HG02798 (cell line): Measurements from ENCODE around the gene TCOF1.
"Not testable (repeated sequence)": the region's sequence is repeated elsewhere in the genome, so short reads cannot be mapped to it uniquely, and the experiment has no call there.

Experiments
- ATAC-seq: cut with Tn5 transposase; IDR thresholded peaks from one replicate; pipeline ENCODE4 v1.9.1; 2021; ENCODE audit warnings: mild to moderate bottlenecking; ENCODE audit not compliant: unreplicated experiment, poor library complexity

The TCOF1 gene

DNA sequence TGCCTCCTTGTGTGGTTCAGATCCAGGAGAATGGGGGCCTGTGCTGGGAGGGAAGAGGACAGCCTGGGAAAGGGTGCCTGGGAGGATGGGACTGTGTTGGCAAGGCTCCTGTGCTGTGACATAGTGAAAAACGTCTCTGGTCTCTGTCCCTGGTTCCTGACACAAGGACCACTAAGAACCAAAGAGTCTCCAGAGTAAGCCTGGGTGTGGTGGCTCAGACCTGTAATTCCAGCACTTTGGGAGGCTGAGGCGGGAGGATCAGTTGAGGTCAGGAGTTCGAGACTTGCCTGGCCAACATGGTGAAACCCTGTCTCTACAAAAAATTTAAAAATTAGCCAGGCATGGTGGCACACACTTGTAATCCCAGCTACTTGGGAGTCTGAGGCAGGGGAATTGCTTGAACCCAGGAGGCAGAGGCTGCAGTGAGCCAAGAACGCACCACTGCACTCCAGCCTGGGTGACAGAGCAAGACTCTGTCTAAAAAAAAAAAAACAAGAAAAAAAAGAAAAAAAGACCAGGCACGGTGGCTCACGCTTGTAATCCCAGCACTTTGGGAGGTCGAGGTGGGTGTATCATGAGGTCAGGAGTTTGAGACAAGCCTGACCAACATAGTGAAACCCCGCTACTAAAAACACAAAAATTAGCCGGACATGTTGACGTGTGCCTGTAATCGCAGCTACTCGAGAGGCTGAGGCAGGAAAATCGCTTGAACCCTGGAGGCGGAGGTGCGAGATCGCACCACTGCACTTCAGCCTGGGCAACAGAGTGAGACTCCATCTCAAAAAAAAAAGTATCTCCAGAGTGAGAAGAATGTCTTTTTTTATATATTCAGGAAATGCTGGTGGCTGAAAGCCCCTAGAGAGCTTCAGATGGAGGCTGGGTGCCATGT is 56.6 kb downstream of the TCOF1 start:
- ATAC-seq: not testable (repeated sequence)

- ATAC-seq: no peak
Measured at GRCh38 chr5:150419630-150420270, 62.3 kb downstream of the TCOF1 start.

- ATAC-seq: no peak
Measured at GRCh38 chr5:150422075-150422474, 64.6 kb downstream of the TCOF1 start.

- no peak for ATAC-seq
Measured at GRCh38 chr5:150422758-150423157, 65.3 kb downstream of the TCOF1 start.

DNA sequence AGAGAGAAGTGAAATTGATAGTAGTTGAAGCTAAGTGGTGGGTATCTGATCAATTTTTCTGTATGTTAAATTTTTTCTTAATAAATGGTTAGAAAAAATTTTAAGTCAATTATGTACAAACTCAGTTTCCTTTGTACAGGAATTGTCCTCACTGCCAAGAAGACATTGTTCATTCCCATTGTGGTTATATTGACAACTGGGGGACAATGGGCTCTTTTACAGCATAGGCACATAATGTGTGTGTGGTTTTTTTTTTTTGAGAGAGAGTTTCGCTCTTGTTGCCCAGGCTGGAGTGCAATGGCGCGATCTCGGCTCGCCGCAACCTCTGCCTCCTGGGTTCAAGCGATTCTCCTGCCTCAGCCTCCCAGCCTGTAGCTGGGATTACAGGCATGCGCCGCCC is 68.7 kb downstream of the TCOF1 start:
- not testable (repeated sequence) for ATAC-seq

DNA sequence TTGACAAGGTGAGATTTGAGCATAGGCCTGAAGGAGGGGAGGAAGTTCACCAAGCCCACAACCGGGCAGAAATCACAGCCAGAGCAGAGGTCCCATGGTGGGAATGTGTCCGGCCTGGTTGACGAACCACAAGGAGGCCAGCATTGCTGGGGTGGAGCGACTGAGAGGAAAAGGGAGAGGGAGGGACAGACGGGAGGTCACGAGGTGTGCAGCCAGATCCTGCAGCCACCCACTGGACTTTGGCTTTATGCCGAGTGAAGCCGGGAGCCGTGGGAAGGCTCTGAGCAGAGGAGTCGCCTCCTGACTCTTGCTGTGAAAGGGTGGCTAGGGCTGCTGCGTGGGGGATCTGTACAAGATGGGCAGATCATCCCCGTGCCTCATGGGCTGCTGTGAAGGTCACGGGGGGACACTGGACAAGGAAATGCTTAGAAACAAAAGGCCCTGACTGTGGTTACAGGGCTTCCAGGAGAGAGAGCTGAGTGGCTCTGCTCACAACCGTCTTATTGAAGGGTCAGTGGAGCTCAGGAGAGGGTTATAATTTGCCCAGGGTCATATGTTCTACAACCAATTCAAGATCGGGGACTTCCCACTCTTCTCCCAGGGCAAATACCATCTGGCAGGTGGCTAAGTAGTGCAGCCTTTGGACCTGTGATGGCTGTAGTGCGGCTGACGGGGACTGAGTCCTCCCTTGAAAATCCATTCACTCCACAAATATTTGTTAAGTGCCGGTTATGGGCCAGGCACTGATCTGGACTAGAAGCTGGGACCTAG is 70.8 kb downstream of the TCOF1 start:
- no peak for ATAC-seq

DNA sequence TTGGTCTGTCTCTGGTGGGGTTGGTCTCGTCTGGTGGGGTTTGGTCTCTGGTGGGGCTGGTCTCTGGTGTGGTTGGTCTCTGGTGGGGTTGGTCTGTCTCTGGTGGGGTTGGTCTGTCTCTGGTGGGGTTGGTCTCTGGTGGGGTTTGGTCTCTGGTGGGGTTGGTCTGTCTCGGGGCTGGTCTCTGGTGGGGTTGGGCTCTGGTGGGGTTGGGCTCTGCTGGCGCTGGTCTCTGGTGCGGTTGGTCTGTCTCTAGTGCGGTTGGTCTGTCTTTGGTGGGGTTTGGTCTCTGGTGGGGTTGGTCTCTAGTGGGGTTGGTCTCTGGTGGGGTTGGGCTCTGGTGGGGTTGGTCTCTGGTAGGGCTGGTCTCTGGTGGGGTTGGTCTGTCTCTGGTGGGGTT is 71.5 kb downstream of the TCOF1 start:
- ATAC-seq: no peak

DNA sequence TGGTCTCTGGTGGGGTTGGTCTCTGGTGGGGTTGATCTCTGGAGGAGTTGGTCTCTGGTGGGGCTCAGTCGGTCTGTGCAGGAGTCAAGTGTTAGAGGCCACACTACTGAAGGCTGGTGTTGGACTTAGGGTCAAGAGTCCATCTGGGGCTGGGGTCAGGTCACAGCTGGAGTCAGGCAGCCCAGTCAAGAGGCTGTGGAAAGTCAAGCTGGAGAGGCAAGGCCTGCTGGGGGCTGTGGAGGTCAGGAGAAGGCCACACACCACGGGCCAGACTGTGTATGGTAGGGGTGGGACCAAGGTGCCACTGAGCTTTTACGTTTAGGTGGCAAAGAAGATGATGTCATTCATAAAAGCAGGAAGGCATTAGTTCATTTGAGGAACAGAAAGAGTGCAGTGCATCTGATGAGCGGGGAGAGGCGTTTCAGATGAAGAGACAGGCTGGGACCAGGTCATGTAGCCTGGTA is 71.9 kb downstream of the TCOF1 start:
- peak; percentile 60 for ATAC-seq

GRCh38 chr5:150431048-150431447 is 73.6 kb downstream of the TCOF1 start:
- no peak for ATAC-seq

- ATAC-seq: no peak
Measured at GRCh38 chr5:150431574-150431973, 74.1 kb downstream of the TCOF1 start.

DNA sequence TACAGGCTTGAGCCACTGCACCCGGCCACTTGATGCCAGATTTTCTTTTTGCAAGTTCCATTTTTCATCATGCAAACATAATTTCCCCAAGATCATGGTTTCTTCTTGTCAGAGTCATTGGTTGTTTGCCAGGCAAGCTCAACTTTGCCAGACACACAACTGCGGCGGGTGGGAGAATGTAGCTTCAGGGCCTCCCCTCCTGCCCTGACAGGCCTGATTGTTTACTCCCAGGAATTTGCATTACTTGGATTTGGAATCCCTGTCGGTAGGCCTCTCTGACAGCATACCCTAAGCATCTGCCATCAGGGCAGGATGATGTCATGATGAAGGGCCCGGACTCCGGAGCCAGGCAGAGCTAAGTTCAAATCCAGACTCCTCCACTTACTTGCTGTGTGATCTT is 77.0 kb downstream of the TCOF1 start:
- no peak for ATAC-seq

DNA sequence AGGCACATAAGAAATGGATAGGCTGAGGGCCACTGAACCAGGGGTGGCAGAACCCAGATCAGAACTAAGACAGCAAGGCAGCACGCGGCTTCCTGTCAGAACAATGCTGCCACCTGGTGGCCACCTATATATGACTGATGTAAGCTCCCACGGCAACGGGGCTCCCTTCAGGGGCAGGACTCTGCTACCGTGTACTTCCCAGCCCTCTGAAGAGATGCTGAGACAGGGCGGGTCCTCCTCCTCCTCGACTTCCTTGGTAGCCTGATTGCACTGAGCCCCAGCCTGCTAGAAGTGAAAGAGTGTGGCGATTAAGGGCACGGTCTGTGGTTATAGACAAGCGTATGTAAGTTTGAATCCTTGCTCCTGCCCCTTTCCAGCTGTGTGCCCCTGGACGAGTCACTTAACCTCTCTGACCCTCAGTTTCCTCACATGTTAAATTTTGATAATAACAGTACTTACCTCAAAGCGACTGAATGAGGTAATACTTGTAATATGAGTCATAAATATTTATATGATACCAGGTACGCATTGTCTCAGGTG is 78.7 kb downstream of the TCOF1 start:
- peak; percentile 94 for ATAC-seq

DNA sequence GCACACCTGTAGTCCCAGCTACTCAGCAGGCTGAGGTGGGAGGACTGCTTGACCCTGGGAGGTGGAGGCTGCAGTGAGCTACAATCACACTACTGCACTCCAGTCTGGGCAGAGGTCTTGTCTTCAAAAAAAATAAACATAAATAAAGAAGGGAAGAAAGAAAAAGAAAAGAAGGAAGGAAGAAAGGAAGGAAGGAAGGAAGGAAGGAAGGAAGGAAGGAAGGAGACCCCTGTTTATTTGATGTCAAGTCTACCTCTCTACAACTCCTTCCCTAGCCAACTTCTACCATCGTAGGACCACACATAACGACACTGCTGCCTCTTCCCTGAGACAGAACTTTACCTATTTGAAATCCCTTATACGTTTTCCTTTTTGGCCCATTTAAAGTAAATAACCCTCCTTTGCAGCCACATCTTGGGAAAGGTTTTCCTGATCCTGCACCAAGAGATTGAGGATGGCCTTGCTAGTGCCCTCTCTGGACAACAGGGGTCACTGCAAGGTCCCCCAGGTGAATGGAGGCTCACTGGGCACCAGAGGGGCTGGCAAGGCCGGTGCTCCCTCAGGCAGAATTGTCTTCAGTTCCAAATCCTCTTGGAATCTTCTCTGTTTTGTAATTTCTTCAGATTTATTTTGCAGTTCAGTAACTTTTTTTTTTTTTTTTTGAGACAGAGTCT is 81.5 kb downstream of the TCOF1 start:
- ATAC-seq: no peak

- no peak for ATAC-seq
Measured at GRCh38 chr5:150440948-150441812, 83.7 kb downstream of the TCOF1 start.

- ATAC-seq: no peak
Measured at GRCh38 chr5:150441813-150442698, 84.6 kb downstream of the TCOF1 start.

DNA sequence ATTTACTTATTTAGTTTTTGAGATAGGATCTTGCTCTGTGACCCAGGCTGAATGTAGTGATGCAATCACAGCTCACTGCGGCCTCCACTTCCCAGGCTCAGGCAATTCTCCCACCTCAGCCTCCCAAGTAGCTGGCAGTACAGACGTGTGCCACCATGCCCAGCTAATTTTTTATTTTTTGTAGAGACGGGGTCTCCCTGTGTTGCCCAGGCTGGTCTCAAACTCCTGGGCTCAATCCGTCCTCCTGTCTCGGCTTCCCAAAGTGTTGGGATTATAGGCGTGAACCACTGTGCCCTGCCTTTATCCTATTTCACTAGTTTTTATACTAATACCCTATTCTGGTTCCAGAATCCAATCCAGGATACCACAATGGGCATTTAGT is 85.2 kb downstream of the TCOF1 start:
- no peak for ATAC-seq

- ATAC-seq: no peak
Measured at GRCh38 chr5:150443242-150444075, 86.0 kb downstream of the TCOF1 start.
